HFF-Myc (cell line): ENCODE results near the gene MASTL.

Experiments
- DNase-seq: peaks from one replicate; pipeline ENCODE4 v3.0.0-alpha.2; 2011; ENCODE audit warnings: low read depth; ENCODE audit errors: extremely low read depth
- H3K4me3 ChIP-seq: replicated peaks from 2 replicates; pipeline ENCODE4 v1.5.1; 2011; ENCODE audit warnings: low read depth, mild to moderate bottlenecking, control low read depth, low read length
- TF ChIP-seq, protein P1 (sequence below): IDR thresholded peaks from 2 replicates; pipeline ENCODE4 v1.5.1; 2012; ENCODE audit warnings: mild to moderate bottlenecking, low read depth, low read length, control low read depth; ENCODE audit errors: missing control alignments

Gene MASTL

DNA sequence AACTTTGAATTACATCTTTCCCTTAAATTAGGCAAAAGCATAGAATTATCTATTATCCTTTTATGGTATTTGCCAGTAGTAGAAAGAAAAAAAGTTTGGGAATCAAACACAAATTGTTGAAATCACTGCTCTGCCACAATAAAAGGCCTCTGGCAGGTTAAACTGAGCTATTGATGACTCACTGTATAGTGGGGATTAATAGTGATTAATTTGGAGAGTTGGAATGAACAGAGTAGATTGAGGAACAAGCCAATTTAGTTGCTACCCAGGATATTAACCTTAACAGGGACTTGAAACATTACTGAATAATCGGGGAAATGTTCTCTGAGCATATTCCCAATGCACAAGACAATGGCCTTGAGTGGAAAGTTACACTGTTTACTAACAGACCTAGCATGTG, 33.1 kb downstream of the MASTL start:
- DNase-seq = no peak
- TF ChIP-seq, protein P1, sequence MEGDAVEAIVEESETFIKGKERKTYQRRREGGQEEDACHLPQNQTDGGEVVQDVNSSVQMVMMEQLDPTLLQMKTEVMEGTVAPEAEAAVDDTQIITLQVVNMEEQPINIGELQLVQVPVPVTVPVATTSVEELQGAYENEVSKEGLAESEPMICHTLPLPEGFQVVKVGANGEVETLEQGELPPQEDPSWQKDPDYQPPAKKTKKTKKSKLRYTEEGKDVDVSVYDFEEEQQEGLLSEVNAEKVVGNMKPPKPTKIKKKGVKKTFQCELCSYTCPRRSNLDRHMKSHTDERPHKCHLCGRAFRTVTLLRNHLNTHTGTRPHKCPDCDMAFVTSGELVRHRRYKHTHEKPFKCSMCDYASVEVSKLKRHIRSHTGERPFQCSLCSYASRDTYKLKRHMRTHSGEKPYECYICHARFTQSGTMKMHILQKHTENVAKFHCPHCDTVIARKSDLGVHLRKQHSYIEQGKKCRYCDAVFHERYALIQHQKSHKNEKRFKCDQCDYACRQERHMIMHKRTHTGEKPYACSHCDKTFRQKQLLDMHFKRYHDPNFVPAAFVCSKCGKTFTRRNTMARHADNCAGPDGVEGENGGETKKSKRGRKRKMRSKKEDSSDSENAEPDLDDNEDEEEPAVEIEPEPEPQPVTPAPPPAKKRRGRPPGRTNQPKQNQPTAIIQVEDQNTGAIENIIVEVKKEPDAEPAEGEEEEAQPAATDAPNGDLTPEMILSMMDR = no peak
- H3K4me3 ChIP-seq = no peak overlapping the region

DNA sequence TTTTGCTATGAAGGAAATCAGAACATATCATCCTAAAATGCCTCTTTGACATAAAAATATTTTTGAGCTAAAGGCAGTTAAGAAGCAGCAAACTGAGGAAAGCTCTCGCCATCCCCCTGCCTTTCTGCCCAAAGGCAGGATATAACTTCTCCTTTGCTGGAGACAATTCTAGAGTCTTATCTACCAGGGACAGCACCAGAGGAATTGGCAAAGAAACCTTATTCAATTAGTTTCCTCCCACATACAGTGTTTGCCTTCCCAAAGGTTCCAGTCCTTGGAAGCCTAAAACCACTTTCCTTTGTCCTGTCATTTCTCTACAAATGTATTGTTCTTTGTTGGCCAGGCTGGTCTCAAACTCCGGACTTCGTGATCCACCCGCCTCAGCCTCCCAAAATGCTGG, 33.7 kb downstream of the MASTL start:
- no peak for DNase-seq
- H3K4me3 ChIP-seq = no peak overlapping the region
- TF ChIP-seq, protein P1 = no peak

DNA sequence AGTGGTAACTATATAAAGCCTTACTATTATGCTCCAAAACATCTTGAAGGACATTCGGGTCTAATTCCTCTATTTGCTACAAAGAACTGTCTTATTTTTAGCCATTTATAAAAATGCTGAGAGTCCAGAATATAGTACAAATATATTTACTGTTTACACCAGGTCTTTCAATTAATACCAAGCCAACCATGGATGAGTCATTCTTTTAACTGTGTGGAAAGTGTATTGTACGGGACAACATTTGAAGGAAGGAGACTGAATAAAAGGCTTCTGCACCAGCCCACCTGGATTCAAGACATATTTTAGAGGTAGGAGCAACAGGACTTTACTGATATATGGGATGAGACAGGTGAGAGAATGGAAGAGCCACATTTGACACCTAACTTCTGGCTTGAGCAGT, 35.4 kb downstream of the MASTL start:
- DNase-seq = no peak
- TF ChIP-seq, protein P1 = no peak
- no peak overlapping the region for H3K4me3 ChIP-seq

DNA sequence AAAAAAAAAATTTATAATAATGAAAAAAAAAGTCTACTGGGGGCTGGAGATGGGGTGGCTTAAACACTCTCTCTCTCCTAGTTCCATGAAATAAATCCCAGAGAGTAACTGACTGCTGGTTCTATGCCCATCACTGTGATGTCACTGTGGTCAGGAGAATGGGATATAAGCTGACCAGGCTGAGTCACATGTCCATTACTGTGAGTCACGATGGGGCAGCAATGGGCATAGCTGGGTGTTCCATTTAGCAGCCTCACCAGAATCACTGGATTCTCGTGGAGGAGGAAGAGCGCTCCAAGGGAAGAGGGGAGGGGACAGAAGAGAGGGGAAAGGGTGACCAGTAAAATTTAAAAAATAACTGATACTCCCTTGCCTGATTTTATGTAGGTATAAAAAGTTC, 37.1 kb downstream of the MASTL start:
- no peak overlapping the region for H3K4me3 ChIP-seq
- DNase-seq = peak; percentile 63
- TF ChIP-seq, protein P1 = no peak

DNA sequence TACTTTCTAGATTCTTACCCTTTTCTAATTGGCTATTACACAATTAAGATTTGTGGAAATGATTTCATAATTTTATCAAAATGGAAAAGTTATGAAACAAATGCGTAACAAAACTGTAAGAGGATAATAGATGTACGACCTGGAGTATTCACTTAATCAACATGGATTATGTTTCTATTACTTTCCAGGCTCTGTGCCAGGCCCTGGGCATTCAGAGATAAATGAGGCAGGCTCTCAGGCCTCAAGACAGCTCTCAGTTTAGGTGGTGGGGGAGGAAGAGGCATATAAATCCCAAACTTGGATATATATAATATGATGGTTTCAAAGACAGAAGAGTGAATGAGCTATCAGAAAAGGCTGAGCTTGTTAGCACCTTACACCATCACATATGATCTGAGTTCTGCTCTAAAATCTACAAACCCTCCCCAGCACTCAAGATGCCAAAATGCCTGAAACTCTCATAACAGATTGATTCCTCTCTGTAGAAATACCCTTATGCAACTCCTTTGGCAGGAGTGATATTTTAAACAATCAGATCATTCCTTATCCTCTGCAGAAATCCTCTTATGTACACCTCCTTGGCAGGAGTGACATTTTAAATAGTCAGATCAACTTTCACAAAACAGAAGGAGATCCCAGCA, 42.9 kb downstream of the MASTL start:
- no peak for DNase-seq
- H3K4me3 ChIP-seq = no peak overlapping the region
- TF ChIP-seq, protein P1 = no peak

DNA sequence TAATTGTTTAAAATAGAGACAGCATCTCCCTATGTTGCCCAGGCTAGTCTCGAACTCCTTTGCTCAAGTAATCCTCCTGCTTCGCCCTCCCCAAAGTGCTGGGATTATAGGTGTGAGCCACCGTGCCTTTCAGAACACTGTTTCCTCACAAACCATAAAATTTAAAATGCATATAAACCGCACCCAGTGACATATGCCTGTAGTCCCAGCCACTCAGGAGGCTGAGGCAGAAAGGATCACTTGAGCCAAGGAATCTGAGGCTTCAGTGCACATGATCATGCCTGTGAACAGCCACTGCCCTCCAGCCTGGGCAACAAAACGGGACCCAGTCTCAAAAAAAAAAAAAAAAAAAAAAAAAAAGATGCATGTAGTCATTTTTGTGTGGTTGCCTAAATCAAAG, 48.7 kb downstream of the MASTL start:
- DNase-seq = no peak
- no peak overlapping the region for H3K4me3 ChIP-seq
- TF ChIP-seq, protein P1 = no peak

DNA sequence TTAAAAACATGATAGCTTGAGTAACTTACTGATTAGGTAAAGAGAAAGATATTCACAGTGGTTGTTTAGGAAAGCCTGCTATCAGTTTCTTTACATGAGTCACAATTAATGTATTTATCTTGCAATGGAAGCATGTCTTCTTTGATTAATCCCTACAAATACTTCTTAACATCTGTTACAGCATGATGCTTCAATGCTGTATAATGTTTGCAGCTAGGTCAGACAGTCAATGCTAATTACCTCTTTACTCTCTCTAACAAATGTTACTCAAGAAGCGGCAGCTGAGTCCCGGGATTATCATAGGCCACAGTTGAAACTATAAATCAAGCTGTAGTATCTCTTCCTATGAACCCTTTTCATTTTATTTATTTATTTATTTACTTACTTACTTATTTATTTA, 52.2 kb downstream of the MASTL start:
- no peak overlapping the region for H3K4me3 ChIP-seq
- no peak for DNase-seq
- TF ChIP-seq, protein P1 = no peak
